Stimulated activated naive CD8-positive, alpha-beta T cell treated with anti-CD3 and anti-CD28 coated beads, Interleukin-15, Interleukin-2, amounts not matched to agents 100 ng/mL and 50 ng/mL, for 24 hours (primary cell): Measurements from ENCODE around the gene QPCT.

Experiments used
- H3K27ac Mint-ChIP-seq: one replicate; pipeline ENCODE4 v1.8.0; 2021; ENCODE audit warnings: mild to moderate bottlenecking, mixed read lengths
- H3K27me3 Mint-ChIP-seq: one replicate; pipeline ENCODE4 v1.8.0; 2021; ENCODE audit warnings: mixed read lengths
- H3K36me3 Mint-ChIP-seq: one replicate; pipeline ENCODE4 v1.8.0; 2021; ENCODE audit warnings: low read depth, mixed read lengths
- H3K4me1 Mint-ChIP-seq: one replicate; pipeline ENCODE4 v1.8.0; 2021; ENCODE audit warnings: low read depth, mixed read lengths
- H3K4me3 Mint-ChIP-seq: one replicate; pipeline ENCODE4 v1.8.0; 2021; ENCODE audit warnings: mild to moderate bottlenecking, mixed read lengths
- H3K9me3 Mint-ChIP-seq: one replicate; pipeline ENCODE4 v1.8.0; 2021; ENCODE audit warnings: mixed read lengths

QPCT gene

DNA sequence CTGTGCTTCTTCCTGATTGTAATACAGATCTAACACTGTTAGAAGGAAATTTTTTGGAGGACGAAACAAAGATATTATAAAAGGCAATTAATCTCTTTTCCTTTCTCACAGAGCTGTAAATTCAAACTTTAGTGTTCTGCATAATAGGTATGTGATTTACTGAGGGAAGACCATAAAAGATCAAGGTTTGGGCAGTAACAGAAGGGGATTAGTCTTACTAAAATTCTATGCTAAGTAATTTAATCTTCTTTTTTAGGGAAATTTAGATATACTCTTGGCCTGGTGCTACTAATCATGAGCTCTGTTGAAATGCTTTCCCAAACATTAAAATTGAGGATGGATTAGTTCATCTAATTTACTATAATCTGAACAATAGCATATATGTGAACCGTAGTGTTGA lies 8.8 kb upstream of the QPCT start:
- no peaks in the 10 kb centered on the region for H3K36me3 Mint-ChIP-seq
- H3K4me3 Mint-ChIP-seq: no peak overlapping the region
- peaks cover 9% of the 10 kb centered on the region for H3K4me1 Mint-ChIP-seq
- H3K27ac Mint-ChIP-seq: no peak overlapping the region
- peaks cover 43% of the 10 kb centered on the region for H3K27me3 Mint-ChIP-seq
- no peaks in the 10 kb centered on the region for H3K9me3 Mint-ChIP-seq

DNA sequence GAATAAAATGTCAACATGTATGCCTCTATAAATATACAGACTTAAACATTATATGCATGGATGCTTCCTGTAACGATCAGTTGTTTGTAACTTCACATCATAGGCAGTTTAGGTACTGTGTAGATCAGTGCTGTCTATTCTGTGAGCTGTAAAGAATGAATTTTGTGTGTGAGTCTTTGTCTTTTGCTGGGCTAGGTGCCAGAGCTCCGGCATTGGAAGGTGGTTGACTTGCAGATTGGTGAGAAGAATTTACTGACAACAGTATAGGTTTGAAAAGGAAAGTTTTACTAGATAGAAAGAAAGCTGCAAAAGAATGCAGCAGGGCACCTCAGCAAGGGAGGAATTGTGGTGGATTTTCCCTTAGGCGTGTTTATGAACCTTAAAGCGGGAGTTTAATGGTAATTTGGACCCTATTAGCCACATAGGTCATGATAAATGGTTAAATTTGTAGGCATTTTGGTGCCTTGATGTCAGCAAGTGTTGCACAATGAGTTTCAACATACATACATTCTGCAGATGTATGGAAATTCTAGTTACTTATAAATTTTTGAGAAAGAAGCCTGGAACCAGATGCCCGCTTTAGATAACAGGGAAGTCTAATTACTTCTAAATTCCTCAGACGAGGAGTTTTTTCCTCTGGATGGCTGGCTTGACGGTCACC lies 6.7 kb upstream of the QPCT start:
- Mint-ChIP-seq H3K36me3 (no peaks in the 10 kb centered on the region), H3K27me3 (peaks cover 46% of the 10 kb centered on the region), H3K4me1 (peaks cover 18% of the 10 kb centered on the region), H3K27ac (no peak overlapping the region), H3K4me3 (no peak overlapping the region), H3K9me3 (no peaks in the 10 kb centered on the region)

DNA sequence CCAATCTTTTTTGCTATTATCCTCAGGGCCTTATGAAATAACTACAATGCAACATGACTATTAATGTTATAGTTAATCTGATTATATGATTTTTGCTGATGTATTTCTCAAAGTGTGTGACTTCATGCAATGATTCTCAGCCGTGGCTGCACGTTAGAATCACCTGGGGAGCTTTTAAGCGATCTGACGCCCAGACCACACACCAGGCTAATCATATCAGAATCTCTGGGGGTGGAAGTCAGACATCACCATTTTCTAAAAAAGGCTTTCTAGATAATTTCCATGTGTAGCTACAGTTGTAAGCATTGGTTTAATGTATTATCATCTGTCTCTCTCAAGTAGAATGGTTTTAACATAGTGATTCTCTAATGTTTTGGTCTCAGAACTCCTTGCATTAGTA lies 5.5 kb upstream of the QPCT start:
- H3K4me3 Mint-ChIP-seq: no peak overlapping the region
- peaks cover 24% of the 10 kb centered on the region for H3K4me1 Mint-ChIP-seq
- H3K27me3 Mint-ChIP-seq: peaks cover 42% of the 10 kb centered on the region
- H3K27ac Mint-ChIP-seq: no peak overlapping the region
- H3K36me3 Mint-ChIP-seq: no peaks in the 10 kb centered on the region
- H3K9me3 Mint-ChIP-seq: no peaks in the 10 kb centered on the region

DNA sequence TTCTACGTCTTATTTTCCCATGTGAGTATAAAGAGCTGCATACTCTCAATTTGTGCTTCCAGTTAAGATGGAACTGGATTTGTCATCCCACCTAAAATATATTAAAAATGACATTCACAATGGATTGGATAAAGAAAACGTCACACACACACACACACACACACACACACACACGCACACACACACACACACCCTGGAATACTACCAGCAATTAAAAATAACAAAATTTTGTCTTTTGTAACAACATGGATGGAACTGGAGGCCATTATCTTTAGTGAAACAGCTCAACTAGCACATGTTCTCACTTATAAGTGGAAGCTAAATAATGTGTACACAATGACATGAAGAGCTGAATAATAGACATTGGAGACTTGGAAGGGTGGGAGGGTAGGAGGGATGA lies 3.8 kb upstream of the QPCT start:
- Mint-ChIP-seq H3K36me3 (no peaks in the 10 kb centered on the region), H3K27me3 (peaks cover 46% of the 10 kb centered on the region), H3K4me3 (no peak overlapping the region), H3K4me1 (peaks cover 36% of the 10 kb centered on the region), H3K27ac (no peak overlapping the region), H3K9me3 (no peaks in the 10 kb centered on the region)

DNA sequence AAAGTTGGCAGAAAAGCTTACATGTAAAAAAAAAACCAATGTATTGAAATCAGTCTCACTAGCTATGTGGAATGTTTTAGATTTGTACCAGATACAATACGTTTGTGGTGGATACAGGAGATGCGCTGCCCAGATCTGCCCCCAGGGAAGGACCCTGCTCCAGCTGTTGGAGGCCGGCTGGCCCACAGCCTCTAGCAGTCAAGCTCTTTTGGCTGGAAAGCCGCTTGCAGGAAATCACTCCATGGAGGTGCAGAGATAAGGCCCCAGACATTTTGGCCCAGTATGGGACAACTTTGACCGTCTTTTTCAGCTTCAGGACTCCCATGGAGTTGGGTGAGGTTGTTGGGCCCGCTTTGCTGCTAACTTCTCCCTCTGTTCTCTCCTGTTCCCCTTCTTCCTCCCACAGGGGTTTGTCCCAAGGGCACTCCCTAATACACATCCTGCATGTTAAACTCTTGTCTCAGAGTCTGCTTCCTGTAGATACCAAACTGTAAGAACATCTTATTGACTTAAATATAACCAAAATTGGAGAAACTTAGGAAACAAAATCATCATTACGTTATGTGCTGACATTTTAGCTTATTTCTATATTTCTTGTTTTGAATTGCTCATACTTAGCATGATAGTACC lies 1.7 kb upstream of the QPCT start:
- Mint-ChIP-seq H3K27me3 (peaks cover 54% of the 10 kb centered on the region), H3K36me3 (no peaks in the 10 kb centered on the region), H3K27ac (no peak overlapping the region), H3K4me3 (no peak overlapping the region), H3K4me1 (peaks cover 40% of the 10 kb centered on the region), H3K9me3 (no peaks in the 10 kb centered on the region)

DNA sequence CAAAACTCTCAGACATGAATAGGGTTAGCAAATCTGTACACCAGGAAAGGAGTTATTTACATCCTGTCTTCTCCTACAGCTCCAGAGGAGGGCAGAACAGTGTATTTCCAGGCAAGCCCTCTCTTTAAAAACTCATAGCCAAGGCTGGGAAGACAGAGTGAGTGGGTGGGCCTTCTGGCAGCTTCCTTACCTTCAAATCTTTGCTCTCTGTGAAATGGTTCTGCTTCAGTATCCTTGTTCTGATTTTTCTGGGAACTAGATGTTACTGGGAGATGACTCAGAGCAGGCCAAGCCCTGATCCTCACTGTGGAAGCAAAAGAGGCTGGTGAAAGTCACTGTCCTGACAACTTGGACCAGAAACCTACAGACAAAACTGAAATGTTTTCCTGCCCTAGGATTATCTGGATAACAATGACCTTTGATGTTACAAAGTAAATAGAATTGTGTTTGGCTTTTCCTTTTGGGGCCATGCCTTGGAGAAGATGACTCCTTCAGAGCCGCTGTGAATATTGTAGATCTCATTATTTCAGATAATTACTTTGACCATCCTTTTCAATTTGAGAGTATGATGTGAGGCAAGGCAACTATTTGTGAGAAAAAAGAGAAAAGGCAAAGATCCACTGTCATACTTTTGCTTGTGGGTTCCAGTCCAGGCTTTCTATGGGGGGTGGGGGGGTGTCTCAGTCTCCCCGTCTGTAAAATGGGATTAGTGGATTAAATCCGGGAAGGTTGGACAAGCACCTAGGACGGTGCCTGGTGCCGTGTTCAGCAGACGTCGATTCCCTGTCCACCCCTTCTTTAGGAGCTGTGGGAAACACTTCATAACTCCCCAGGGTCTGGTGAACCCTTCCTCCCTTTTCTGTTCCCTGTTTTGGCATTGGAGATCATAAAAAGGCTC lies 644 bp upstream of the QPCT start:
- H3K27ac Mint-ChIP-seq: no peak overlapping the region
- H3K9me3 Mint-ChIP-seq: no peaks in the 10 kb centered on the region
- H3K27me3 Mint-ChIP-seq: peaks cover 58% of the 10 kb centered on the region
- H3K4me1 Mint-ChIP-seq: peaks cover 40% of the 10 kb centered on the region
- peak overlapping the region; percentile 83 for H3K4me3 Mint-ChIP-seq
- H3K36me3 Mint-ChIP-seq: no peaks in the 10 kb centered on the region

DNA sequence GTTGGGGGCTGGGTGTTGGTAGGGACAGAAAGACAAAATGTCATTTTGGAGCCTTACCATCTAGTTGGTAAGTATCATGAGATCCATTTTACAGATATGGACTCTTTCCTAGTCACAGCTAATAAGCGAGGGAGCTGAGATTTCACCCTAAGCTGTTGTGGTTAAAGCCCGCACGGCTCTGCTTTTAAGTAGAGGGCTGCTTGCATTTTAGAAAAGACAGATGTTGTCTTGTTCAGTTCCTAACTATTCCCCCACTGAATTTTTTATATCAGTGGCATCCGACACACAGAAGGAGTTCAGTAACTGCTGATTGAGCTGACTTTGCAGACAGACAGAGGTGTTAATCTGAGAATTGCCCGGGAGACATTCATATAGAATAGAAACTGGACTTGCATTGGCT lies 3.7 kb downstream of the QPCT start:
- peaks cover 27% of the 10 kb centered on the region for H3K4me1 Mint-ChIP-seq
- no peak overlapping the region for H3K4me3 Mint-ChIP-seq
- no peaks in the 10 kb centered on the region for H3K9me3 Mint-ChIP-seq
- no peaks in the 10 kb centered on the region for H3K36me3 Mint-ChIP-seq
- peaks cover 49% of the 10 kb centered on the region for H3K27me3 Mint-ChIP-seq
- H3K27ac Mint-ChIP-seq: no peak overlapping the region

DNA sequence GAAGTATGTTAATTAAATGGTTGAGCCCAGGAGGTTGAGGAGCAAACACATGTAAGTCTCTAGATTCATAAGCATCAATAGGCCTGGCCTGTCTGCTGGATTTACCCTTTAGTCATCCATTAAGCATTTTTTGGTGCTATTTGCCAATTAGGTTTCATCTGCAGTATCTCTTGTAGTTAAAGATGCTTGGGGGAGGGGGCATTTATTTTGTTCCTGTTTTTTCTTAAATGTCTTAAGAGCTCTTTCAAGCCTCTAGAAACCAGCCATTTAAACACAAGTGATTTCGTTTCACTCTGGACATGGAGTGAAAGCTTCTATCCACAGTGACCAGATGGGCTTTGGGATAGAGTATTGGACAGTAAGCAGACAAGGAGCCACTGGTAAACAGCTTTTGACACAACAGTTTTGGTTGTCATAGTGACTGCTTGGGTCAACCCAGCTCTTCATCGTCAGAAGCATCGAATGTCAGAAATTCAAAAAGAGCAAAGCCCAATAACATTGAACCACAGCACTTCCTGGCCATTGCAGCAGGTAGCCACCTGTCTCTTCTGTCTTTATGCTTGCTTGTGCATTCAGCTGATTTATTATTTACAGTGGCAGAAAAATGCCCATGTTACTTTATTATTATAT lies 4.9 kb downstream of the QPCT start:
- H3K9me3 Mint-ChIP-seq: no peaks in the 10 kb centered on the region
- H3K4me1 Mint-ChIP-seq: peaks cover 20% of the 10 kb centered on the region
- no peaks in the 10 kb centered on the region for H3K36me3 Mint-ChIP-seq
- H3K4me3 Mint-ChIP-seq: no peak overlapping the region
- H3K27me3 Mint-ChIP-seq: peaks cover 50% of the 10 kb centered on the region
- no peak overlapping the region for H3K27ac Mint-ChIP-seq

DNA sequence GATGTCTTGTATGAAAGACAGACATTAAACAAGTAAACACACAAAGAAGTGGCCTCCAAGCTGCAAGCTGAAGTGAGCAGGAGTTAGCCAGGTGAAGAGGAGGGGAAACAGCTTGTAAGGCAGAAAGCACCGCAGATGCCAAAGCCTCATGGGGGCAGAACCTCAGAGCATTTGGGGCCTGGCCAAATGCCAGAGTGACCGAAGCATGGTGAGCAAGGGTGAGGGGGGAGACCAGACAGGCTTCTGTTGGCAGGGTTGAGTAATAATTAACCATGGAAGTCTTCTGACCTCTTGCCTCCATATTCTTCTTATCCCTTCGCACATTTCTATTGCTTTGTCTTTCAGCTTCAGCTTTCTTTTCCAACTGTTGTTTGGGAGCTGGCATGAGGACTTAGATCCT lies 5.6 kb downstream of the QPCT start:
- Mint-ChIP-seq H3K27me3 (peaks cover 53% of the 10 kb centered on the region), H3K4me1 (peaks cover 16% of the 10 kb centered on the region), H3K36me3 (no peaks in the 10 kb centered on the region), H3K4me3 (no peak overlapping the region), H3K27ac (no peak overlapping the region), H3K9me3 (no peaks in the 10 kb centered on the region)

DNA sequence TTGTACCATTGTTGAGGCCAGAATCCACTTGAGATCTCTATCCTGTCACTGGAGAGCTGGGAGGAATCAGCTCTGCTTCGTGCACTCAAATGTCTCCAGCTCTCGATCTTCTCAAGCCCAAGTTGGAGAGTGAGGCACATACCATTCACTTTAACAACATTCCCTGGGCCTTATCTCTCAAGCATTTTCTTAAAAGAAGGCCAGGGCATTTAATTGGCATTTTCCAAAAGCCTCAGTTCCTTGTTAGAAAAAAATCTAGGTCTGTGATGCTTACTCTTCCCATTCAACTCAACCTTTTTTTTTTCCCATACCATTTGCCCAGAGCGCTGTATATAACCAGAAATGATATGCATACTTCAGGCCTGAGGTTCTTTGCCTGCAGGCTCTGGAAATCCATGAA lies 10.1 kb downstream of the QPCT start:
- Mint-ChIP-seq H3K27me3 (peaks cover 48% of the 10 kb centered on the region), H3K9me3 (no peaks in the 10 kb centered on the region), H3K27ac (no peak overlapping the region), H3K36me3 (no peaks in the 10 kb centered on the region), H3K4me1 (peaks cover 8% of the 10 kb centered on the region), H3K4me3 (no peak overlapping the region)

DNA sequence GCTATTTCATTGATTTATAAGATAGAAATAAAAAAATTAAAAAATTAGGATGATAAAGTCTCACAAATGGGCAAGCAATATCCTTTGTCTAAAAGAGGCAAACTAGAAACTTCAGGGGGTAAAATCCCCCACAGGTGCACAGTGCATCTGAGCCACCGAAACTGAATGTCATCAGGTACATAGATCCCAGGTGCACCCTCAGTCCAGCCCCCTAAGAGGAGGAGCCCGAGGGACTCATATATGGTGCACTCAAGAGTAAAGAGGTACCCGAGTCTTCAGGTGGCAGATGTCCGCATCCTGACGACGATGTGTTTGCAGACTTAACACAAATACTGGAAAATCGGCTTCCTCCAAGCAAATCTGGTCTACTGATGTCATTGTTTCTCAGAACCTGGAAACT lies 11.3 kb downstream of the QPCT start:
- peaks cover 60% of the 10 kb centered on the region for H3K27me3 Mint-ChIP-seq
- no peaks in the 10 kb centered on the region for H3K9me3 Mint-ChIP-seq
- no peak overlapping the region for H3K27ac Mint-ChIP-seq
- H3K36me3 Mint-ChIP-seq: no peaks in the 10 kb centered on the region
- H3K4me3 Mint-ChIP-seq: no peak overlapping the region
- H3K4me1 Mint-ChIP-seq: no peaks in the 10 kb centered on the region

DNA sequence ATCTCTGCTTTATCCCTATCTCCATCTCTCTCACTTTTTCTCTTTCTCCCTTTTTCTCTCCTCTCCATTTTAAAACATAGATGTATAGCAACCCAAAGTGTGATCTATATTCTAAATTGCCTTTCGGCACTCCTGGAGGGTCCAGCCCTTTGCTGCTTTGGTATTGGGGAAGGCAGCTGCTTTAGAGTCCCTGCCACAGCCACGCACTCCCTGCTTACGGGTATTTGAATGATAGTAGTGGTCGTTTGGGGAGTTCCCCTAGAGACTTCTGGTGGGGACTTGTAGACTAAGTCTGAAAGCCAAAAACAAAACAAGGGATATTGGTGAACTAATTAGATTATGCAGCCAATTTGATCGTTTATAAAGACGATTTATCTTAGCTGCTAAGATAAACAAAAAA lies 11.9 kb downstream of the QPCT start:
- Mint-ChIP-seq H3K9me3 (no peaks in the 10 kb centered on the region), H3K27ac (no peak overlapping the region), H3K27me3 (peaks cover 66% of the 10 kb centered on the region), H3K36me3 (no peaks in the 10 kb centered on the region), H3K4me3 (no peak overlapping the region), H3K4me1 (no peaks in the 10 kb centered on the region)

DNA sequence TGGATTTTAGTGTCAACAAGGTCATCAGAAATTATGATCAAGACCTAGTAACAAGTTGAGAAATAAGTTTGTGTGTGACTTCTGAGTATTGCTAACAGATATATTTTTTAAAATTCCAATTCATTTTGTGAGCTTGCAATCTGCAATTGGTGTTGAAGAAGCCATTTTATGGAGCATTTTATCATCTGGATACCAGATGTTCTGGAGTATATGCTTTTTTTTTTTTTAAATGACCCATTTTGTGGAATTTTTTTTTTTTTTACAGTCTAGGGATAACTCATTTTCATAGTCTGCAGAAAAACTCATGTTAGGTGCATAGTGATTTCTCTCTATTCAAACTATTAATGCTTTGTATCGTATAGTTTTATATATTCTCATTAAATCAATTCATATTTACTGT lies 12.6 kb downstream of the QPCT start:
- Mint-ChIP-seq H3K27ac (no peak overlapping the region), H3K27me3 (peaks cover 71% of the 10 kb centered on the region), H3K36me3 (no peaks in the 10 kb centered on the region), H3K4me3 (no peak overlapping the region), H3K9me3 (no peaks in the 10 kb centered on the region), H3K4me1 (no peaks in the 10 kb centered on the region)

DNA sequence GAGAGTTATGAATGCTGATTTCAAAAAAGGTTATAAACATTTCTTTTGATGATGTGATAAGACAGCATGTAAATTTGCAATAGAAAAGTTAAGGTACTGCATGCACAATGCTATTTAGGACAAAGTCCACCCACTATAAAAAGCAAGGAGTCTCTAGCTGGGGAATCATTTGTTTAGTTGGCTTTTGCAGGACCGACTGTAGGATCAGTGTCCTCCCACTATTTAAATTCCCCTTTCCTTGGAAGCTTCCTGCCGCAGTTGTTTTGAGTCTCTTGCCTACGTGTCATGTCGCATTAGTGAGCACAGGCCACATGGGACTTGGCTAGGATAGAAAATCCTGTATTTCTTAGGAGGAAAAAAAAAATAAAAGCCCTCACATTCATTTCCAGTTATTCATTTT lies 13.1 kb downstream of the QPCT start:
- Mint-ChIP-seq H3K9me3 (no peaks in the 10 kb centered on the region), H3K27me3 (peaks cover 73% of the 10 kb centered on the region), H3K4me1 (no peaks in the 10 kb centered on the region), H3K27ac (no peak overlapping the region), H3K4me3 (no peak overlapping the region), H3K36me3 (no peaks in the 10 kb centered on the region)

DNA sequence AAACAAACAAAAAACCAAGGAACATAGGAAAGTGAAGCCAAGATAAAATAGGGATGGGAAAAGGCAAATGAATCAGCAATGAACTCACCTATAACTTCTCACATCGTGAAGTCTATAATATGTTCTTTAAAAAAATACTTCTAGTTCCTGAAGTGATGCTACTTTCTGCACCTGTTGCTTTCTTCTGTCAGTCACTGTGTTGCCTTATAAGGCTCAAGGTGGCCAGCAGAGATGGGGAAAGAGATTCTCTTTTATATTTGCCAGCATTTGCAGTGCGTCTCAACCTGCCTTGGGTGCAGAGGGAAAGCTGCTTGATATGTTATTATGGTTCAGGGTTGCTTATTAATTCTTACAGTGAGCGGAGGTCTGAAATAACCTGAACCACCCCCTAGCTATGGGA lies 14.0 kb downstream of the QPCT start:
- Mint-ChIP-seq H3K9me3 (no peaks in the 10 kb centered on the region), H3K4me3 (no peak overlapping the region), H3K27me3 (peaks cover 71% of the 10 kb centered on the region), H3K27ac (no peak overlapping the region), H3K4me1 (no peaks in the 10 kb centered on the region), H3K36me3 (no peaks in the 10 kb centered on the region)
